GM18861 (cell line): Measurements from ENCODE around the gene VSTM2A.

Experiments used
- ATAC-seq: cut with Tn5 transposase; IDR thresholded peaks from one replicate; pipeline ENCODE4 v1.9.1; 2021; ENCODE audit not compliant: unreplicated experiment

Gene VSTM2A

GRCh38 chr7:54596747-54597146 lies 54.6 kb downstream of the VSTM2A start:
- ATAC-seq = peak; percentile 100

DNA sequence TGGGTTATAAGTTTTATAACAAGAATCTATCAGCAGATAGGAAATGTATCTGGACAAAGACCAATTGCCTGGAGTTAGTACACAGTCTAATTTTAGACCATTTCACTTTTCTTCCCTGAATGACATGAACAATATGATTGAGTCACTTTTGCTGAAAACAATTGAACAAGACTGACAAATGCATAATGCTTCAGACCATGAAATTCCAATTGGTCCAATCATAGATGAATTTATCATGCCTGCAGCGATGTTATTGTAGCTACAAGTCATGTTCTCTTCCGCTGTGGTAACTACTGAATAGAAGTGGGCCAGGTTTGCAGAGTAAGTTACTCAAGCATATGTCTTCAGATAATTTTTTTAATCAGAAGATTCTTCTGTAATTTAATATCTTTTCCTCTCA lies 73.4 kb downstream of the VSTM2A start:
- ATAC-seq = no peak
